Endothelial cell of umbilical vein (primary cell): ENCODE results near the gene MAK.

Experiments
- CTCF ChIP-seq, 2 donors: IDR thresholded peaks; 1 replicate in 1 of 2; 2 replicates in 1 of 2; pipeline ENCODE4 v1.5.1; 2011; ENCODE audit warnings: low read length in 2 of 2, mild to moderate bottlenecking in 2 of 2, moderate library complexity in 2 of 2, control low read depth in 1 of 2, inconsistent platforms in 1 of 2, low read depth in 1 of 2; ENCODE audit not compliant: insufficient read depth in 1 of 2; ENCODE audit errors: extremely low read depth in 1 of 2
- POLR2A ChIP-seq: IDR thresholded peaks from 2 replicates; pipeline ENCODE4 v1.6.1; 2012; ENCODE audit warnings: low read depth, mild to moderate bottlenecking, control low read depth, low read length
- POLR2AphosphoS5 ChIP-seq: IDR thresholded peaks from 2 replicates; pipeline ENCODE4 v1.6.1; 2012; ENCODE audit warnings: low read depth, mild to moderate bottlenecking, control low read depth, low read length, moderate library complexity; ENCODE audit not compliant: insufficient read depth

DNA sequence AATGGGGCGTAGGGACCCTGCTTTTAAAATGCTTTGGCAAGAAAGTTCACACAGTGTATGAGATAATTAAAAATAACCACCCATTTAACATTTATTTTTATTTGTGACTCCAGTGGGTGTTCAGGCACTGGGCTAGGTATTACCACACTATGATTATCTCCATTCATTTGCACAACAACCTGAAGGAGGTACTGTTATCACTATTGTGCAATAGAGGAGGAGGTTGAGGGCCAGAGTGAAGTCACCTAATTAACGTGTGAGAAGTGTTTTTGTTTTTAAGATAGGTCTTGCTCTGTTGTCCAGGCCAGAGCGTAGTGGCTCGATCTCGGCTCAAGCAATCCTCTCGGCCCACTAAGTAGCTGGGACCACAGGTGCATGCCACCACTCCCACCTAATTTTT lies 29.2 kb downstream of the MAK start:
- no peak for TF ChIP-seq CTCF (IDR thresholded peaks at IDR 0.05; ENCODE audit: extremely low read depth in 1 of 2, insufficient read depth in 1 of 2, low read depth in 1 of 2, low read length in 2 of 2)
- no peak for TF ChIP-seq POLR2AphosphoS5
- no peak for TF ChIP-seq POLR2A
